HEK293T (cell line): ENCODE measurements around the gene LPAR3.

Experiments
- CTCF ChIA-PET: fragments of 350-600 bp; formaldehyde crosslinking; extraction: SDS; loops from one replicate; lab custom pipeline; 2021; ENCODE audit warnings: antibody characterized with exemption, inconsistent platforms; lab: Yijun Ruan, JAX
- POLR2A ChIA-PET: fragments of 350-600 bp; formaldehyde crosslinking; extraction: SDS; loops from one replicate; lab custom pipeline; 2020; ENCODE audit warnings: antibody characterized with exemption, inconsistent platforms; lab: Yijun Ruan, JAX
- DNase-seq: peaks from one replicate; pipeline ENCODE4 v3.0.0; 2012; ENCODE audit warnings: mixed read lengths; ENCODE audit errors: extremely low spot score
- ARNT ChIP-seq: fragments of 450-650 bp; IDR thresholded peaks from 2 replicates; pipeline ENCODE4 v1.6.1; 2017; ENCODE audit warnings: mild to moderate bottlenecking
- BHLHE40 ChIP-seq: fragments of 450-650 bp; IDR thresholded peaks from 2 replicates; pipeline ENCODE4 v1.6.1; 2016; ENCODE audit warnings: mild to moderate bottlenecking, moderate library complexity, borderline replicate concordance
- CTBP1 ChIP-seq: fragments of 450-650 bp; IDR thresholded peaks from 2 replicates; pipeline ENCODE4 v1.6.1; 2016; ENCODE audit warnings: borderline replicate concordance
- ELF4 ChIP-seq: fragments of 450-650 bp; IDR thresholded peaks from 2 replicates; pipeline ENCODE4 v1.6.1; 2017; ENCODE audit warnings: antibody characterized with exemption
- FOXA1 ChIP-seq: fragments of 450-650 bp; IDR thresholded peaks from 2 replicates; pipeline ENCODE4 v1.6.1; 2016; ENCODE audit warnings: mild to moderate bottlenecking
- FOXK2 ChIP-seq: fragments of 450-650 bp; IDR thresholded peaks from 2 replicates; pipeline ENCODE4 v1.6.1; 2016; ENCODE audit warnings: mild to moderate bottlenecking
- FOXM1 ChIP-seq: fragments of 450-650 bp; IDR thresholded peaks from 2 replicates; pipeline ENCODE4 v1.6.1; 2017; ENCODE audit warnings: mild to moderate bottlenecking, borderline replicate concordance
- HDGF ChIP-seq: fragments of 450-650 bp; IDR thresholded peaks from 2 replicates; pipeline ENCODE4 v1.6.1; 2017; ENCODE audit warnings: antibody characterized with exemption, borderline replicate concordance
- L3MBTL2 ChIP-seq: fragments of 450-650 bp; conservative IDR thresholded peaks from 2 replicates; pipeline ENCODE4 v1.6.1; 2016; ENCODE audit warnings: mild to moderate bottlenecking
- LEF1 ChIP-seq: fragments of 450-650 bp; IDR thresholded peaks from 2 replicates; pipeline ENCODE4 v1.6.1; 2017; ENCODE audit warnings: mild to moderate bottlenecking, borderline replicate concordance
- NFRKB ChIP-seq: fragments of 450-650 bp; IDR thresholded peaks from 2 replicates; pipeline ENCODE4 v1.6.1; 2016; ENCODE audit warnings: mild to moderate bottlenecking, moderate library complexity
- PKNOX1 ChIP-seq: fragments of 450-650 bp; IDR thresholded peaks from 2 replicates; pipeline ENCODE4 v1.6.1; 2016
- SP1 ChIP-seq: fragments of 450-650 bp; IDR thresholded peaks from 2 replicates; pipeline ENCODE4 v1.6.1; 2017
- SUZ12 ChIP-seq: fragments of 450-650 bp; IDR thresholded peaks from 2 replicates; pipeline ENCODE4 v1.6.1; 2016; ENCODE audit warnings: mild to moderate bottlenecking
- TARDBP ChIP-seq: fragments of 450-650 bp; IDR thresholded peaks from 2 replicates; pipeline ENCODE4 v1.6.1; 2016
- ZNF384 ChIP-seq: fragments of 450-650 bp; IDR thresholded peaks from 2 replicates; pipeline ENCODE4 v1.6.1; 2016

The LPAR3 gene

GRCh38 chr1:84800090-84801073 lies 92.6 kb downstream of the LPAR3 start:
- ChIA-PET POLR2A (no interaction called here), CTCF (no interaction called here)
- no peak for DNase-seq
- TF ChIP-seq FOXK2 (no peak), ZNF384 (no peak), TARDBP (no peak), HDGF (no peak), LEF1 (no peak), FOXA1 (no peak), SP1 (no peak), L3MBTL2 (no peak), SUZ12 (no peak), PKNOX1 (no peak), FOXM1 (no peak), ARNT (no peak)

GRCh38 chr1:84797603-84798002 lies 95.4 kb downstream of the LPAR3 start:
- ChIA-PET POLR2A (no interaction called here), CTCF (no interaction called here)
- TF ChIP-seq ZNF384 (no peak), PKNOX1 (no peak), ARNT (no peak), NFRKB (no peak), CTBP1 (no peak), FOXA1 (no peak), HDGF (no peak), LEF1 (no peak), ELF4 (no peak)
- no peak for DNase-seq

- POLR2A ChIA-PET = no interaction called here
- no peak for DNase-seq
- CTCF ChIA-PET = interaction anchor here (1.6 kb wide), 1 partner anchor 14 kb away, joined by 7 read pairs; no protein-coding TSS in a partner anchor
- TF ChIP-seq NFRKB = no peak
- no peak for TF ChIP-seq SP1
These were observed 96.9 kb downstream of the LPAR3 start for GRCh38 chr1:84795966-84796600.

GRCh38 chr1:84795213-84795612 lies 97.8 kb downstream of the LPAR3 start:
- DNase-seq = no peak
- TF ChIP-seq L3MBTL2 (no peak), SUZ12 (no peak), FOXM1 (no peak), PKNOX1 (no peak), HDGF (no peak), FOXK2 (no peak), SP1 (no peak), ELF4 (no peak), FOXA1 (no peak), NFRKB (no peak), LEF1 (no peak), BHLHE40 (no peak), CTBP1 (no peak)
- ChIA-PET CTCF (interaction anchor here (1.6 kb wide), 1 partner anchor 13 kb away, joined by 7 read pairs; no protein-coding TSS in a partner anchor), POLR2A (no interaction called here)

GRCh38 chr1:84792421-84792820 lies 100.6 kb downstream of the LPAR3 start:
- DNase-seq = no peak
- ChIA-PET CTCF (interaction anchor here (0.6 to 1.6 kb wide), 2 partner anchors 10 to 131 kb away, joined by 5 to 7 read pairs; no protein-coding TSS in a partner anchor), POLR2A (no interaction called here)
- TF ChIP-seq FOXA1 (no peak), ARNT (no peak)

- POLR2A ChIA-PET = interaction anchor here (1.3 kb wide), 1 partner anchor 12 kb away, joined by 3 read pairs; no protein-coding TSS in a partner anchor
- CTCF ChIA-PET = interaction anchor here (0.5 to 1.7 kb wide), 2 partner anchors 14 to 36 kb away, joined by 4 to 6 read pairs; no protein-coding TSS in a partner anchor
- no peak for DNase-seq
- TF ChIP-seq ZNF384 = no peak
- TF ChIP-seq PKNOX1 = no peak
These were observed 104.0 kb downstream of the LPAR3 start for GRCh38 chr1:84789014-84789413.
